Fibroblast of lung (primary cell): ENCODE data around the gene DRG2. TPM values are rescaled to one million over a fixed set of nuclear protein-coding genes. Genes with fewer than 3 reads are reported as not detected.

Experiments
- DNase-seq, 2 donors: peaks; one replicate each; pipeline versions ENCODE4 v3.0.0 to v3.0.0-alpha.2; 2010; ENCODE audit warnings: low read depth in 2 of 2
- H2AFZ ChIP-seq: 2 replicates; pipeline ENCODE4 v1.5.1; 2012; ENCODE audit warnings: low read length, control low read depth, inconsistent platforms
- H3K27ac ChIP-seq: 2 replicates; pipeline ENCODE4 v1.5.1; 2011; ENCODE audit warnings: low read length, control low read depth; ENCODE audit not compliant: insufficient read depth
- H3K27me3 ChIP-seq: 2 replicates; pipeline ENCODE4 v1.5.1; 2011; ENCODE audit warnings: mild to moderate bottlenecking, low read length; ENCODE audit not compliant: control insufficient read depth, insufficient read depth
- H3K36me3 ChIP-seq: 2 replicates; pipeline ENCODE4 v1.5.1; 2011; ENCODE audit warnings: low read length; ENCODE audit not compliant: control insufficient read depth, insufficient read depth
- H3K4me1 ChIP-seq: 2 replicates; pipeline ENCODE4 v1.5.1; 2011; ENCODE audit warnings: low read length; ENCODE audit not compliant: control insufficient read depth, insufficient read depth; ENCODE audit errors: extremely low read depth
- H3K4me2 ChIP-seq: 2 replicates; pipeline ENCODE4 v1.5.1; 2011; ENCODE audit warnings: low read length, control low read depth; ENCODE audit not compliant: insufficient read depth; ENCODE audit errors: extremely low read depth
- H3K4me3 ChIP-seq, 4 experiments: fragments of 200-600 bp in 1 of 4; sonication (generic) in 1 of 4; replicated peaks in 1 of 4; 2 replicates each; pipeline ENCODE4 v1.5.1; 2011 to 2016; ENCODE audit warnings: low read length in 4 of 4, low read depth in 3 of 4, mild to moderate bottlenecking in 3 of 4, control low read depth in 2 of 4, inconsistent platforms in 1 of 4, mixed read lengths in 1 of 4; ENCODE audit not compliant: insufficient read depth in 1 of 4; ENCODE audit errors: control extremely low read depth in 1 of 4
- H3K79me2 ChIP-seq: 2 replicates; pipeline ENCODE4 v1.5.1; 2012; ENCODE audit warnings: mild to moderate bottlenecking, low read length, inconsistent platforms; ENCODE audit not compliant: control insufficient read depth, insufficient read depth
- H3K9ac ChIP-seq: 2 replicates; pipeline ENCODE4 v1.5.1; 2011; ENCODE audit warnings: mild to moderate bottlenecking, low read length, control low read depth; ENCODE audit not compliant: insufficient read depth
- H3K9me3 ChIP-seq: 2 replicates; pipeline ENCODE4 v1.5.1; 2012; ENCODE audit warnings: low read depth, low read length; ENCODE audit not compliant: control insufficient read depth, insufficient read depth
- H4K20me1 ChIP-seq: 2 replicates; pipeline ENCODE4 v1.5.1; 2011; ENCODE audit warnings: low read length; ENCODE audit not compliant: control insufficient read depth, insufficient read depth; ENCODE audit errors: extremely low read depth
- EZH2 ChIP-seq: IDR thresholded peaks from 2 replicates; pipeline ENCODE4 v1.5.1; 2012; ENCODE audit warnings: low read length, control low read depth, mild to moderate bottlenecking; ENCODE audit errors: missing control alignments
- polyA plus RNA-seq, 2 donors: library from polyadenylated mRNA; depleted of rRNA in 1 of 2; stranded (reverse) in 1 of 2; unstranded in 1 of 2; fragments of >200 nt; gene quantifications; 2 replicates each; pipeline ENCODE4 v1.2.1, GENCODE V29; 2011 to 2012; ENCODE audit warnings: missing spikeins in 1 of 2
- total RNA-seq: library from RNA; depleted of rRNA; stranded (reverse); fragments of >200 nt; gene quantifications from 2 replicates; pipeline ENCODE4 v1.2.1, GENCODE V29; 2014
- TF ChIP-seq, protein P1 (sequence below), 2 donors: IDR thresholded peaks in 1 of 2; conservative IDR thresholded peaks in 1 of 2; 1 replicate in 1 of 2; 2 replicates in 1 of 2; pipeline ENCODE4 v1.5.1; 2011 to 2012; ENCODE audit warnings: low read length in 2 of 2, control low read depth in 1 of 2, inconsistent platforms in 1 of 2, low read depth in 1 of 2, mild to moderate bottlenecking in 1 of 2

Gene DRG2
- total and polyA plus RNA-seq, 2 donors (not counting 1 experiment from before 2014, with no cell fraction given), result 26.7 to 30.1 TPM

DNA sequence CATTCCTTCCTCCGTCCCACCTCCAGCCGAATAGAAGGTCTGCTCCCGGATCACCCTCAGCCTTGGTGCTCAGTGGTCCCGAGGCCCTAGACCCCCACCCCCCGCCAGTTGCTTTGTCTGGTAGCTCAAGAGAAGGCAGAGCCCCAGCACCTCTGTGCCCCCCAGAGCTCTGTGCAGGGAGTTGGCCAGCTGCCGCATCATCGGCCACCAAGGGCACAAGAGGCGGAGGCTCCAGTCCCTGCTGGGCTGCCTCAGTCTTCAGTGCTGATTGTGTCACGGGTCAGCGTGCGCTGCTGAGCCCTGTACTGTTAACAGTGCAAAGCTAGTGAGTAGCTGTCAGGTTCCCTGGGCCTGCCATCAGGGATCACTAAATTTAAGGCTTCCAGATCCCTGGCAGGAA is 22.2 kb upstream of the DRG2 start:
- no peak for TF ChIP-seq EZH2
- TF ChIP-seq, protein P1, sequence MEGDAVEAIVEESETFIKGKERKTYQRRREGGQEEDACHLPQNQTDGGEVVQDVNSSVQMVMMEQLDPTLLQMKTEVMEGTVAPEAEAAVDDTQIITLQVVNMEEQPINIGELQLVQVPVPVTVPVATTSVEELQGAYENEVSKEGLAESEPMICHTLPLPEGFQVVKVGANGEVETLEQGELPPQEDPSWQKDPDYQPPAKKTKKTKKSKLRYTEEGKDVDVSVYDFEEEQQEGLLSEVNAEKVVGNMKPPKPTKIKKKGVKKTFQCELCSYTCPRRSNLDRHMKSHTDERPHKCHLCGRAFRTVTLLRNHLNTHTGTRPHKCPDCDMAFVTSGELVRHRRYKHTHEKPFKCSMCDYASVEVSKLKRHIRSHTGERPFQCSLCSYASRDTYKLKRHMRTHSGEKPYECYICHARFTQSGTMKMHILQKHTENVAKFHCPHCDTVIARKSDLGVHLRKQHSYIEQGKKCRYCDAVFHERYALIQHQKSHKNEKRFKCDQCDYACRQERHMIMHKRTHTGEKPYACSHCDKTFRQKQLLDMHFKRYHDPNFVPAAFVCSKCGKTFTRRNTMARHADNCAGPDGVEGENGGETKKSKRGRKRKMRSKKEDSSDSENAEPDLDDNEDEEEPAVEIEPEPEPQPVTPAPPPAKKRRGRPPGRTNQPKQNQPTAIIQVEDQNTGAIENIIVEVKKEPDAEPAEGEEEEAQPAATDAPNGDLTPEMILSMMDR (conservative IDR thresholded peaks at IDR 0.05 in 1 of 2, IDR thresholded peaks at IDR 0.05 in 1 of 2; ENCODE audit: low read depth in 1 of 2, low read length in 2 of 2), result no peak
- Histone ChIP-seq H4K20me1 (no peaks in the 10 kb centered on the region), H2AFZ (no peak overlapping the region), H3K4me3 (no peak overlapping the region), H3K27ac (no peak overlapping the region), H3K4me2 (no peak overlapping the region), H3K79me2 (no peaks in the 10 kb centered on the region), H3K9ac (no peak overlapping the region), H3K36me3 (peaks cover 6% of the 10 kb centered on the region), H3K4me1 (no peaks in the 10 kb centered on the region), H3K27me3 (no peaks in the 10 kb centered on the region), H3K9me3 (no peaks in the 10 kb centered on the region)
- no peak for DNase-seq

DNA sequence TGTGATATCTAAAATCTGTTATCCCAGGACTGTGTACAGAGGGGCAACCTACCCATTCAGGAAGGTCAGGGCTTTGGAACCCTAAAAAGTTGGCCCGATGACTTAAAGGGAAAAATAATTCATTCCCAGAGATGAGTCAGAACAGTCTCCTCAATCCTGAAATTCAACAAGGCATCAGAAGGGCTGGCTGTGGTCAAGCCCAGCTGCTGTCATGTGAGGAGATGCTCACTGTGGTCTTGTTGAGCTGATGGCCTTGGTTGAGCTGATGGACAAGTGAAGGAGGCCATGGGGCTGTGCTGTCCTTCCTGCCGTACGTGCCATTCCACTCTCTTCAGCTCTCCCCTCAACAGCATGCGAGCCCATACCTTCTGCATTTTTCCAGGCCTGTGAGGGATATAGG is 20.9 kb upstream of the DRG2 start:
- Histone ChIP-seq H3K79me2 (no peaks in the 10 kb centered on the region), H3K4me2 (no peak overlapping the region), H3K4me1 (peaks cover 4% of the 10 kb centered on the region), H3K36me3 (peaks cover 6% of the 10 kb centered on the region), H4K20me1 (no peaks in the 10 kb centered on the region), H2AFZ (no peak overlapping the region), H3K27me3 (no peaks in the 10 kb centered on the region), H3K27ac (no peak overlapping the region), H3K9me3 (no peaks in the 10 kb centered on the region), H3K9ac (no peak overlapping the region), H3K4me3 (no peak overlapping the region)
- no peak for DNase-seq
- no peak for TF ChIP-seq EZH2
- TF ChIP-seq, protein P1 (conservative IDR thresholded peaks at IDR 0.05 in 1 of 2, IDR thresholded peaks at IDR 0.05 in 1 of 2; ENCODE audit: low read depth in 1 of 2, low read length in 2 of 2), result no peak

DNA sequence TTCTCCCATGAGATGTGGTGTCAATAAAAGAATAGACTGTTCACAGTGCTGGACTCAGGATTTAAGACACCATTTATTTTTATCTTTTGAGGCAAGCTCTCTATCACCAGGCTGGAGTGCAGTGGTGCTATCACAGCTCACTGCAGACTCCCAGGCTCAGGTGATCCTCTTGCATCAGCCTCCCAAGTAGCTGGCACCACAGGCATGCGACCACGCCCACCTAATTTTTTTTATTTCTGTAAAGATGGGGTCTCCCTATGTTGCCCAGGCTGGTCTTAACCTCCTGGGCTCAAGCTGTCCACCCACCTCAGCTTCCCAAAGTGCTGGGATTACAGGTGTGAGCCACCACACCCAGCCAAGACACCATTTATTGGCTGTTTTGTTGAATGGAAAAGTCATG is 18.6 kb upstream of the DRG2 start:
- no peak overlapping the region for H3K4me2 ChIP-seq
- no peak for DNase-seq
- H3K4me1 ChIP-seq, result peaks cover 4% of the 10 kb centered on the region
- H3K9me3 ChIP-seq, result no peaks in the 10 kb centered on the region
- H2AFZ ChIP-seq, result no peak overlapping the region
- H3K79me2 ChIP-seq, result no peaks in the 10 kb centered on the region
- no peaks in the 10 kb centered on the region for H3K27me3 ChIP-seq
- no peak overlapping the region for H3K9ac ChIP-seq
- H4K20me1 ChIP-seq, result no peaks in the 10 kb centered on the region
- no peak overlapping the region for H3K27ac ChIP-seq
- no peak for TF ChIP-seq EZH2
- TF ChIP-seq, protein P1 (conservative IDR thresholded peaks at IDR 0.05 in 1 of 2, IDR thresholded peaks at IDR 0.05 in 1 of 2; ENCODE audit: low read depth in 1 of 2, low read length in 2 of 2), result no peak
- H3K36me3 ChIP-seq, result peaks cover 6% of the 10 kb centered on the region
- H3K4me3 ChIP-seq, result no peak overlapping the region
